ENCODE measurements around the gene KDM5B. TPM values are rescaled to one million over a fixed set of nuclear protein-coding genes. Genes with fewer than 3 reads are reported as not detected.

Gene KDM5B
- polyA plus RNA-seq, 3 donors, result 3.4 to 12.5 (median 10.6) TPM

- peak; percentile 37 to 67 (median 48) for DNase-seq
- no peak overlapping the region for H3K4me3 ChIP-seq (replicated peaks in 1 of 3; ENCODE audit: low read depth in 2 of 3, low read length in 3 of 3)
- Mint-ChIP-seq H3K4me3 (no peak overlapping the region), H3K27ac (peak overlapping the region in 2 of 7 donors; percentile 73 to 77), H3K36me3 (peaks cover 0 to 3% of the 10 kb centered on the region in 2 donors), H3K9me3 (no peaks in the 10 kb centered on the region), H3K4me1 (peaks cover 59% of the 10 kb centered on the region), H3K27me3 (ENCODE audit: low read depth in 3 of 3) (peaks cover 2 to 7% (median 4%) of the 10 kb centered on the region in 3 donors)
- peaks cover 37 to 41% of the 10 kb centered on the region in 2 donors for H3K4me1 ChIP-seq (ENCODE audit: control insufficient read depth in 1 of 2, insufficient read depth in 2 of 2, low read length in 2 of 2)
- intact Hi-C loops (cut with micrococcal nuclease), result no loop called here
- peaks cover 0 to 2% of the 10 kb centered on the region in 2 donors for H3K27me3 ChIP-seq (ENCODE audit: control insufficient read depth in 2 of 2, insufficient read depth in 2 of 2, low read length in 2 of 2)
- WGBS (ENCODE audit: insufficient coverage), result no CpG with 5 or more reads among the region's 2 CpGs
- H3K4me2 ChIP-seq (replicated peaks; ENCODE audit: extremely low read depth, low read length, poor library complexity, severe bottlenecking), result no peak overlapping the region
- no peak overlapping the region for H3K27ac ChIP-seq (ENCODE audit: low read depth in 1 of 2, low read length in 2 of 2)
- H3K9me3 ChIP-seq (replicated peaks in 1 of 2; ENCODE audit: control insufficient read depth in 1 of 2, insufficient read depth in 1 of 2, low read length in 2 of 2), result no peaks in the 10 kb centered on the region
- no peaks in the 10 kb centered on the region for H3K36me3 ChIP-seq (replicated peaks in 1 of 2; ENCODE audit: control insufficient read depth in 1 of 2, insufficient read depth in 2 of 2, low read length in 2 of 2)
- no peaks in the 10 kb centered on the region for H4K20me1 ChIP-seq (ENCODE audit: insufficient read depth, low read length)
- H3K9ac ChIP-seq (ENCODE audit: insufficient read depth, low read length, poor library complexity, severe bottlenecking), result no peak overlapping the region
- TF ChIP-seq, protein P1, sequence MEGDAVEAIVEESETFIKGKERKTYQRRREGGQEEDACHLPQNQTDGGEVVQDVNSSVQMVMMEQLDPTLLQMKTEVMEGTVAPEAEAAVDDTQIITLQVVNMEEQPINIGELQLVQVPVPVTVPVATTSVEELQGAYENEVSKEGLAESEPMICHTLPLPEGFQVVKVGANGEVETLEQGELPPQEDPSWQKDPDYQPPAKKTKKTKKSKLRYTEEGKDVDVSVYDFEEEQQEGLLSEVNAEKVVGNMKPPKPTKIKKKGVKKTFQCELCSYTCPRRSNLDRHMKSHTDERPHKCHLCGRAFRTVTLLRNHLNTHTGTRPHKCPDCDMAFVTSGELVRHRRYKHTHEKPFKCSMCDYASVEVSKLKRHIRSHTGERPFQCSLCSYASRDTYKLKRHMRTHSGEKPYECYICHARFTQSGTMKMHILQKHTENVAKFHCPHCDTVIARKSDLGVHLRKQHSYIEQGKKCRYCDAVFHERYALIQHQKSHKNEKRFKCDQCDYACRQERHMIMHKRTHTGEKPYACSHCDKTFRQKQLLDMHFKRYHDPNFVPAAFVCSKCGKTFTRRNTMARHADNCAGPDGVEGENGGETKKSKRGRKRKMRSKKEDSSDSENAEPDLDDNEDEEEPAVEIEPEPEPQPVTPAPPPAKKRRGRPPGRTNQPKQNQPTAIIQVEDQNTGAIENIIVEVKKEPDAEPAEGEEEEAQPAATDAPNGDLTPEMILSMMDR (IDR thresholded peaks at IDR 0.05), result no peak
- peaks cover 18% of the 10 kb centered on the region for H3K79me2 ChIP-seq (ENCODE audit: insufficient read depth, low read length)
- H2AFZ ChIP-seq (ENCODE audit: insufficient read depth, low read depth, low read length, poor library complexity, severe bottlenecking), result no peak overlapping the region
These were observed 47.8 kb upstream of the KDM5B start for GRCh38 chr1:202856014-202856413.

- intact Hi-C loops (cut with micrococcal nuclease), result no loop called here
- TF ChIP-seq, protein P1 (IDR thresholded peaks at IDR 0.05), result no peak
- Histone ChIP-seq H3K4me3 (replicated peaks in 1 of 3; ENCODE audit: low read depth in 2 of 3, low read length in 3 of 3) (no peak overlapping the region), H3K9me3 (replicated peaks in 1 of 2; ENCODE audit: control insufficient read depth in 1 of 2, insufficient read depth in 1 of 2, low read length in 2 of 2) (no peaks in the 10 kb centered on the region), H3K4me2 (replicated peaks; ENCODE audit: extremely low read depth, low read length, poor library complexity, severe bottlenecking) (no peak overlapping the region), H3K9ac (ENCODE audit: insufficient read depth, low read length, poor library complexity, severe bottlenecking) (no peak overlapping the region), H3K27ac (ENCODE audit: low read depth in 1 of 2, low read length in 2 of 2) (no peak overlapping the region), H3K36me3 (replicated peaks in 1 of 2; ENCODE audit: control insufficient read depth in 1 of 2, insufficient read depth in 2 of 2, low read length in 2 of 2) (no peaks in the 10 kb centered on the region), H3K79me2 (ENCODE audit: insufficient read depth, low read length) (peaks cover 7% of the 10 kb centered on the region), H3K4me1 (ENCODE audit: control insufficient read depth in 1 of 2, insufficient read depth in 2 of 2, low read length in 2 of 2) (peaks cover 31 to 34% of the 10 kb centered on the region in 2 donors), H2AFZ (ENCODE audit: insufficient read depth, low read depth, low read length, poor library complexity, severe bottlenecking) (no peak overlapping the region), H4K20me1 (ENCODE audit: insufficient read depth, low read length) (no peaks in the 10 kb centered on the region), H3K27me3 (ENCODE audit: control insufficient read depth in 2 of 2, insufficient read depth in 2 of 2, low read length in 2 of 2) (no peaks in the 10 kb centered on the region)
- H3K4me3 Mint-ChIP-seq, result no peak overlapping the region
- no peak for DNase-seq
- no peak overlapping the region for H3K27ac Mint-ChIP-seq
- peaks cover 51% of the 10 kb centered on the region for H3K4me1 Mint-ChIP-seq
- H3K36me3 Mint-ChIP-seq, result peaks cover 0 to 2% of the 10 kb centered on the region in 2 donors
- H3K27me3 Mint-ChIP-seq (ENCODE audit: low read depth in 3 of 3), result peaks cover 2% of the 10 kb centered on the region in 3 donors
- H3K9me3 Mint-ChIP-seq, result no peaks in the 10 kb centered on the region
- WGBS (ENCODE audit: insufficient coverage), result 87% methylated on average over 6 of the region's 8 CpGs
These were observed 46.6 kb upstream of the KDM5B start for GRCh38 chr1:202854787-202855186.

Data from CD14-positive monocyte (primary cell).